DMS 273 treated with DMSO at 0.1 percent for 48 hours (cell line): ENCODE measurements around the gene CRTC3.
"Not testable (repeated sequence)": the region's sequence is repeated elsewhere in the genome, so short reads cannot be mapped to it uniquely, and the experiment has no call there.

Experiments used
- DNase-seq: peaks from one replicate; lab custom pipeline; 2025; lab: John Stamatoyannopoulos, UW

The CRTC3 gene

GRCh38 chr15:90620379-90621067 lies 90.8 kb downstream of the CRTC3 start:
- DNase-seq, result no peak

GRCh38 chr15:90623854-90624253 lies 94.1 kb downstream of the CRTC3 start:
- DNase-seq, result no peak

- DNase-seq, result no peak
These were observed 94.7 kb downstream of the CRTC3 start for GRCh38 chr15:90624278-90624981.

GRCh38 chr15:90625037-90625436 lies 95.3 kb downstream of the CRTC3 start:
- DNase-seq, result no peak

GRCh38 chr15:90629217-90629616 lies 99.5 kb downstream of the CRTC3 start:
- no peak for DNase-seq

GRCh38 chr15:90633360-90633759 lies 103.6 kb downstream of the CRTC3 start:
- DNase-seq, result no peak

- DNase-seq, result not testable (repeated sequence)
These were observed 107.3 kb downstream of the CRTC3 start for GRCh38 chr15:90636993-90637392.

- peak; percentile 43 for DNase-seq
These were observed 108.0 kb downstream of the CRTC3 start for GRCh38 chr15:90637693-90638092.

- DNase-seq, result no peak
These were observed 108.5 kb downstream of the CRTC3 start for GRCh38 chr15:90638201-90638691.

- DNase-seq, result no peak
These were observed 109.2 kb downstream of the CRTC3 start for GRCh38 chr15:90638963-90639362.

GRCh38 chr15:90640862-90641261 lies 111.1 kb downstream of the CRTC3 start:
- no peak for DNase-seq

GRCh38 chr15:90641581-90642463 lies 112.1 kb downstream of the CRTC3 start:
- DNase-seq, result no peak

GRCh38 chr15:90642464-90643300 lies 113.0 kb downstream of the CRTC3 start:
- no peak for DNase-seq

GRCh38 chr15:90643301-90643632 lies 113.5 kb downstream of the CRTC3 start:
- no peak for DNase-seq

- DNase-seq, result no peak
These were observed 114.8 kb downstream of the CRTC3 start for GRCh38 chr15:90644526-90644925.

GRCh38 chr15:90644952-90645725 lies 115.4 kb downstream of the CRTC3 start:
- peak; percentile 74 for DNase-seq

GRCh38 chr15:90645873-90646575 lies 116.3 kb downstream of the CRTC3 start:
- DNase-seq, result no peak

GRCh38 chr15:90646662-90647305 lies 117.1 kb downstream of the CRTC3 start:
- no peak for DNase-seq

GRCh38 chr15:90647326-90647725 lies 117.6 kb downstream of the CRTC3 start:
- no peak for DNase-seq
